GM19193 (cell line): Measurements from ENCODE around the gene THEM5.

ENCODE experiments used
- POLR2A ChIP-seq: IDR thresholded peaks from 4 replicates; pipeline ENCODE4 v1.6.1; 2011; ENCODE audit not compliant: insufficient read depth, insufficient read length; ENCODE audit errors: extremely low read depth

THEM5 gene

DNA sequence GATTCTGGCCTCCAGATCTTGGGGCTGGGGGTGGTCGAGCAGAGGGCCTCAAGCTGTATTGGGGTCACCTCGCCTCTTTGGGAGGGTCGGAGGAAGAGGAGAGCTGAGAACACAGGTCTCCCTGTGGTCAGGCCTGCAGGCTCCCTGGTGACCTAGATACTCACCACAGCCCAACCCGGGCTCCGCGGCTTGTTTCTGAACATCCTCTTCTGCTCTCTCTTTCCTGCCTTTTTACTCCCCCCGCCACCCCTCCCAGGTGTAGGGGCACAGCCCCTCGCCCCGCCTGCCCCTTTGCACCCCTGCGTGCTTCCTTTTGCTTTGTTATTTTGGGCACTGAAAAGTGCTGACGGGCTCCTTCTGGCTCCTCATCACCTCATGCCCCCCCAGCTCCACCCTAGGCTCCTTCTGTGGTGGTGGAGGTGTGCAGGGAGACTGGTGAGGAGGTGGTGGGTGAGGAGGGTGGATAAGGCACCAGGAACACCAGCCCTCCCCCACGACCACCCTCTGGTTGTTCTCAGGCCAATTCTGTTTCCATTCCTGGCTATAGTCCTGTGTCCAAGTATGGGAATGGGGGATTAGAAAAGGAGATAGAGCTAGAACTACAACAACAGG is 37.7 kb downstream of the THEM5 start:
- no peak for TF ChIP-seq POLR2A

DNA sequence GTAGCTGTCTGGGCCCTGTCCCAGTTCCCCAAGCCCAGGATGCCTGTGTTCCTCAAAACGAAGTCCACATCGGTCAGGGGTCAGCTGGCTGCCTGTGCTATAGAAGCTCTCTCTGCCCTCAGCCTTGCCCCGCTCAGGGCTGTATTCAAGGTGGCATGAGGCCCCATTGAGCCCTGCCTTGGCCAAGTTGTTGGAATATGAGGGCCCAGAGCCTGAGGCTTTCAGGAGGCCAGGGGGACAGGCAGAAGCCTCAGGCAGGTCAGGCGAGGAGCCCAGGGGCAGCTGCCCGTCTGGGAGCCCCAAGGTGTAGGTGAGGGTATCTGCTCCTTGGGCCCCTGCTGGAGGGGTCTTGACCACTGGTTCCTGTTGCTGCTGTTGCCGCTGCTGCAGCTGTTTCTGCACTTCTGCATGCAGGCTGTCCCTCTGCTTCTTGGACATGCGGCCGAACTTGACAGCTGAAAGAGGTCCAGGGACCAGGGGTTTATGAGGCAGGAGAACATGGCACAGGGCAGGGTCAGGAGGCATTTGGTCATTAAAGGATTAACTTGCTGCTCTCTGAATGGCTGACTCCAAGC is 38.5 kb downstream of the THEM5 start:
- TF ChIP-seq POLR2A: no peak

DNA sequence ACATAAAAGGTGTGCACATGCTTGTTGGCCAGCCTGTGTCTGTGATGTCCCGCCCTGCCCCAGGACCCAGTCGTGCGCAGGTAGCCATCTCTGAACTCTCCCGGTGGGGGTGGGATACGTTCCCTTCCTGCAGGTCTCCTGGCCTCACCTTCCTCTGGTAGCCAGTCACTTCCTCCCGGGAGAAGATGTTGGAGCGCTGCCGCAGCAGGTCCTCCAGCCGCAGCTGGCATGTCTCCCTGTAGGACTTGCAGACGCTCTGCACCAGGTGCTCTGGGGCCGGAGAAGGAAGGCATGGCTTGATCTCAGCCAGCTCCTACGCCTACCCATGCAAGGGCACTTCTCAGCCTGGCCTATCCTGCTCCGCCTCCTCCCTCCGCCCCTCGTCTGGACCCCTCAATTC is 39.1 kb downstream of the THEM5 start:
- no peak for TF ChIP-seq POLR2A

DNA sequence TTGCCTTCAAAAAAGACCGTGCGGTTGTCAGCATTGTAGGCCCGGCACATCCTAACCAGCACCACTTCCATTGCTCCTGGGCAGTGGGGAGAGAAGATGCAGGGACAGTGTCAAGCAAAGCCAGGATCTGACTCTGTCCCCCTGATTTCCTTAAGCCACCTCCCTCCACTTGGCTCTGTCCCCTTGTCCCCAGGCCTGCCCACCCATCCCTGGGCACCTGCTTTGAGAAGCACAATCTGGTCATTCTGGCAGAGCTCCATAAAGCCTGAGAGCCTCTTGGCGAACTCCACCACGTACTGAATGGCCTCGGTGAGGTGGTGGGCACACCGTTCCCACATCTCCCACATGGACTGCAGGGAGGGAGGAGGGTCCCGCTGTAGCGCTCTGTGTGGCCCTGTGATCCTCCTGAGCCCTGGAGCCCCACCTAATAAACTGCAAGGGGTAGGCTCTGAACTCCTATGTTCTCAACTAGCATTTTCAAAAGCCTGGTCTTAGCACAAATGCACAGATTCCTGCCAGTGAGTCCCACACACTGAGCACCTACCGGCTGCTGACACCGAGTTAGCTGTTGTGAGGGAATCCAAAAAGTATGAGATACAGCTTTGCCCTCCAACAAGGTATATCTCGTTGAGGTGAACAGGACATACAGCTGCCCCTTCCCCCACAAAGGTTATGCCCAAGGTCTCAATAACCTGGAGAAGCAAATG is 40.1 kb downstream of the THEM5 start:
- TF ChIP-seq POLR2A: no peak

DNA sequence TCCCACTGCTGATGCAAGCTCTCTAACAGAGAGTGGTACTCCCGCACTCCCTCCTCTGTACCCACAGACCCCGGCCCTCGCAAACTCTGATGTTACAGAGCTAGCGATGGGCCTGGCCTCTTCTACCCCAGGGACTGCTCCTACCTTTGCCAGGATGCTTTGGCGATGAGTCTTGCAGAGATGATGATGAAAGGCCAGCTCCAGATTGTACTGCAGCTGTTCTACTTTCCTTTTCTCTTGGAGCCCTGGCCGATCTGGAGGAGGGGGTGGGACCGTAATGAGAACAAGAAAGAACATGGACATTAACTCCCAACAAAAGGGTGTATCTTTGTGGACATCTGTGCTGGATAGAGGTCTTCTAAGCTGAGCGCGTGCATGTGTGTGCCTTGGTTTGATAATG is 42.3 kb downstream of the THEM5 start:
- no peak for TF ChIP-seq POLR2A

DNA sequence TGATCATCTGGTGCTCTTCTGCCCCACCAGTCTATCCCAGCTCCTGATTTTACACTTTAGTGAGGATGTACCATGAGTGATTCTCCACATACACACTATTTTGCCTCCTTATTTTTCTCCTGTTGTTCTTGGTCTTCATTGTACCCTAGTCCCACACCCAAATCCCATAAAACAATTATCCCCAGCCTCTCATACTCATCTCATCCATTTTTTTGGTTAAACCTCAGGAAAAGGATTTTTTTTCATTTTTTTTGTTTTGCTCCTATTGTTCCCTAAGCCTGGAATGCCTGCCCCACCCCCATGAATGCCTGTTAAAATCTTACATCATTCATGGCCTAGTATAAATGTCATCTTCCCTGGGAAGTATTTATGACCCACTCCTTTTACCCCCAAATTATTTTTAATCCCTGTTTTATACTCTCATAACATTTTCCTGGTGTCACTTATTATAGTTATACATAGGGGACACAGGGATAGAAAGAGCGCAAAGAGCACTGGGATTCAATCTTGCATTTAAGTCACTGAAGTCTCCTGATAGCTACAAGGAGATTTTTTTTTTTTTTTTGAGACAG is 43.4 kb downstream of the THEM5 start:
- TF ChIP-seq POLR2A: no peak

DNA sequence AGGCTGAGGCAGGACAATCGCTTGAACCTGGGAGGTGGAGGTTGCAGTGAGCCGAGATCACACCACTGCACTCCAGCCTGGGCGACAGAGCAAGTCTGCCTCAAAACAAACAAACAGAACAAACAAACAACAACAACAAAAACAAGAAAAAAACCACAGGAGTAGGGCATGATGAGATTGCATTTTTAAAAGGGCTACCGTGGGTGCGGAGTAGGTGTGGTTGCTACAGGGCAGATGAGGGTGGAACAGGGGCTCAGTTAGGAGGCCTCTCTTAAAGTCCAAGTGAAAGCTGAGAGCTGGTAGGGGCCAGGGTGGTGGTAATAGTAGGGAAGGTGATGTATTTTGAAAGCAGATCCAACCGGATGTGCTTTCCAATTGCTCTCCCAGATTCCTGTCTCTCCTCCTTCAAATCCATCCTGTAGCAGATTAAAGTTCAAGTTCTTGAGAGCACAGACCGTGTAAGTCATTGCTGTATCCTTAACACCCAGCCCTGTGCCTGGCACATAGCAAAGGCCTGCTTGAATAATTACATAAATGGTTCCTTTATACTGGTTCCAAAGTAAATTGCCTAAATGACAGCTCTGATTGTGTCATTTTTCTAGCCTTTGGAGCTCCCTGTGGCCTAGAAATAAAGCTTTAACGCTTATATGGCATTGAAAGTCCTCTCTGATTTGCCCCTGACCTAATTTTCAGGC is 44.1 kb downstream of the THEM5 start:
- TF ChIP-seq POLR2A: no peak

DNA sequence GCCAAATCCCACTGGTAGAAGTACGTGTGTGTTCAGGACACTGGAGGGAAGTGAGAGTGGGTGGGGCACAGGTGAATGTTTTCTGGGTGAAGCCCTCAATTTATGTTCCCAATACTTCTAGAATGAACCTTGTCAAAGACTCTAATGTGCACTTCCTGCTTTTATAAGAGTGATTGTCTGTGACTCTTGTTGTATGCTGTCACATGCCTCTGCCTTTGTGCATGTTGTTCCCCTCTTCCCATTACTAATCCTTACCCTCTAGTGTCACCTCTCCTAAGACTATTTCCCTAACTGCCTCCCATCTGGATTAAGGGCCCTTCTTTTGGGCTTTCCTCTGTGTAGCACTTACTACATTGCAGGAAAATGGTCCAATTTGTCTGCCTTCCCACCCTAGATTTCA is 45.7 kb downstream of the THEM5 start:
- no peak for TF ChIP-seq POLR2A

DNA sequence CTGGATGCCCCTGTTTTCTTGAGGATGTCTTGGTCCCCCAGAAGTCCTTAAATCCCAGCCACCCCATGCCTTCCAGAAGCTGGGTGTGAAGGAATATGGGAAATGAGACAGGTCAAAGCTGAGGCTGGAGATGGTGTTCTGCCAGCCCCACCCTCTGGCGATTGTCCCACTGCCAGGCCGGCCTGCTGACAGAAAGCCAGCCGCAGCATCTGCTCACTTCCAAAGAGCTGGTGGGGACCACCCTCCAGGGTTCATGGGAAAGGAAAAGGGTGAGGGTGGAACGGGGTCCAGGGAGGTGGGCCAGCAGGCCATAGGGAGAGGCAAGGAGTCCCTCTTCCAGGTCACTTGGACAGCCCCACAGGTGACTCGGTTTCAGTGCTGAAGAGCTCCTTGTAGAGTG is 46.4 kb downstream of the THEM5 start:
- TF ChIP-seq POLR2A: no peak

DNA sequence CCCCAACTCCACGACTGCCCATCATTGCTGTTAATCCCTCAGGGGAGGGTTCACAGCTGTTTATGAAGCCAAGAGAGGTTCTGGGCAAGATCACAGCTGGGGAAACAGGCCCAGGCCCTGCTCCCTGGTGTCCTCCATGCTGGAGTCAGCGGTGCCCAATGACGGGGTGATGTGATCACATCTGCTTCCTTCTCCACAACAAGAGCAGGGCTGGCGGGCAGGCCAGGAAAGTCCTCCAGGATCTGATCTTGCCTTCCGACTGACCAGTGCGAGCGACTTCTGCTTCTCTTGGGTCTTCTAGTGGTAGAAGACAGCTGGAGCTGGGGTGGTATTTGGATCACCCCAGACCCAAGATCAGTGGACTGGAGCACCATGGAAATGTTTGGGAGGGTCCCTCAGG is 47.3 kb downstream of the THEM5 start:
- TF ChIP-seq POLR2A: no peak

DNA sequence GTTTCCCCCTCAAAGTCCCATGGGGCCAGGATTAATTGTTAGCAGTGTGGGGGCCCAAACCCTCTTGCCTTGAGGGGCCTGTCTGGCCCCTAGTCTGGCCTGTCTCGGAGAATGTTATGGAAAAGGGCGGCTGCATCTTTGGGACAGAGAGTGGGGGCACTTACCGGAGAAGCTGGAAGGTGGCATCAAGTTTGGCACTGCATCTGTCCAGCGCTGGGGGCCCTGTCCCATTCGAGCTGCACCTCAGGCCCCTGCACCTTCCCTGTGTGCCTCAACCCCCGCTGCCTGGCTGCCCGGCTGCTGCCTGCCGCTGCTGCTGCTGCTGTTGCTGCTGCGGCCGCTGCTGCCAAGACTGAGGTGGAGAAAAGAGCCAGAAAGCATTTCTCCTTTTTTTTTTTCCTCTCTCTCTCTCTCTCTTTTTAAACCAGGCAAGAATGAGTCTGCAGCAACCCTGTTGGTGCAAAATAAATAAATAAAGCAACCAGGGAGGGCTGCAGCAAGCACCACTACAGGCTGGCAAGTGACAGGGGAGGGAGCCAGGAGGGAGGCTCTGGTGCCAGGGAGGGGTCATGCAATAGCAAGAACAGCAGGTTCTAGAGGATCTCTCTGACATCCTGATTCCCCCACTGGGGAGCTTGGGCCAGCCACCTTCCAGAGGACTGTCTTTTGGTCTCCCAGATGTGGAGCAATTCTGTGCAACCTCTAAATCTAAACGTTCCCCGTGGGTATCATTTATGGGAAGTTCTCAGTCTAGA is 48.3 kb downstream of the THEM5 start, which contains the start of gene LINGO4:
Gene LINGO4 (minus strand): TSS at position 354 of the 755 bp plus-strand sequence. CDS start 2,715 bp downstream, outside the sequence.
- TF ChIP-seq POLR2A: no peak

DNA sequence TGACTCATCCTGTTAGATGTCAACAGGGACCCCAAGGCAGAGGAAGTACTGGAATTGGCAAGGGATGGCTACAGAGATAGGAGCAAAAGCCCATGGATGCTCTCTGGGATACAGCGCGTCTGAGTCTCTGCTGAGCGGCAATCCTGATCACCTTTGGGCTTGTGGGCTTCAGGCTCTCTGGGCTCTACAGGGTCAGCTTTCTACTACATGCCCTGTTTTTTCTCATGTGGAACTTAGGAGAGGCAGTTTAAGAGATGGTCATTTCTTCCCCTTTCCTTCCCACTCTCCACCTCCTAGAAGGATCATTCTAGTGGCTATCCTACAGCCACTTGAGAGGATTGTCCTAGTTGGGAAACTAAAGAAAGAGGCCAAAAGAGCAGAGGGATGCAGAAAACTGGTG is 49.6 kb downstream of the THEM5 start:
- TF ChIP-seq POLR2A: no peak

DNA sequence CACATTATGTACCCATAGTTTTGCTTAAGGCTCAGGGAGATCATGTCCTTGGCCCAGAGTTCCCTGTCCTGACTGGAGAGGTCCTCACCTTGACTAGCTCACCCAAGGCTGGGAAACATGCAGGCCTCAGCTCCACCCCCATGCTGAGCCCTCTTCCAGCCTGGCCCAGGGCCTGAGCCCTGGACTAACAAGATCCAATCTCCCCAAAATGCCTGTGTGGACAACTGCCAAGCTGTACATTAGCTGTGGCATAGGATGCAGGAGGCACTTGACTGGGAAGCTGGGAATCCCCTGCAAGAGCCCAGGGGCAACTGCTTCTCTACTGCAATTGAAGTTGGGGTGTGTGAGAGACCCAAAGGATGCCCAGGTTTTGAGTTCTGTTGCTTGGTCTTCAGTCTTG is 50.3 kb downstream of the THEM5 start:
- no peak for TF ChIP-seq POLR2A

DNA sequence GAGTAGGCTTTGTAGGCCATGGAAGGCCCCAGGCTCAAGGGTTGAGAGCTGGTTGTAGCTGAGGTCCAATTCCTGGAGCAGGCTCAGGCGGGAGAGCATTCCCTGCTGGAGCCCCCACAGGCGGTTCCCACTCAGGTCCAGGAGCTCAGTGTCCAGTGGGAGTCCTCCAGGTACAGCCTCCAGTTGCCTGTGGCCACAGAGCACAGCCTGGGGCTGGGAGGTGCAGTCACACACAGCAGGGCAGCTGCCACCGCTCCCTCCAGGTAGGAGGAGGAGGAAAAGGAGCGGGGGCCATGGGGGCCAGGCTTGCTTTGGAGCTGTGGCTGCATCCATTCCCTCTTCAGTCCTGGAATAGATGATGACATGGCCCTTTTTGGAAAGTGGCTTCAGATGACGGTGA is 51.1 kb downstream of the THEM5 start:
- TF ChIP-seq POLR2A: no peak

DNA sequence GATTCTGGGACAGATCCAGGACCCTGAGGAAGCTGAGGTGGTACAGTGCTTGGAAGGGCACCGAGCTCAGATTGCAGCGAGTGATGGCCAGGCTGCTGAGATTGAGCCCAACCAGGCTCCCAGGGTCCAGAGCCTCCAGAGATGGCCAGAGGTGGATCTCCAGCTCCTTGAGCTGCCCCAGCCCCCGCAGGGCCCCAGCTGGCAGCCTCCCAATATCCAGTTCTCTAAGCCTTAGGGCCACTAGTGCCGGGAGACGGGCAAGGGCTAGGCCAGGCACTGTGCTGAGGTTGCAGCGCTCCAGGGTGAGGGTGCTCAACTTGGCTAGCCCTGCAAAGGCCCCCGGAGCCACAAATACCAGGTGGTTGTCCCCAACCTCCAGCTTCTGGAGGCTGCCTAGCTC is 51.7 kb downstream of the THEM5 start:
- no peak for TF ChIP-seq POLR2A

DNA sequence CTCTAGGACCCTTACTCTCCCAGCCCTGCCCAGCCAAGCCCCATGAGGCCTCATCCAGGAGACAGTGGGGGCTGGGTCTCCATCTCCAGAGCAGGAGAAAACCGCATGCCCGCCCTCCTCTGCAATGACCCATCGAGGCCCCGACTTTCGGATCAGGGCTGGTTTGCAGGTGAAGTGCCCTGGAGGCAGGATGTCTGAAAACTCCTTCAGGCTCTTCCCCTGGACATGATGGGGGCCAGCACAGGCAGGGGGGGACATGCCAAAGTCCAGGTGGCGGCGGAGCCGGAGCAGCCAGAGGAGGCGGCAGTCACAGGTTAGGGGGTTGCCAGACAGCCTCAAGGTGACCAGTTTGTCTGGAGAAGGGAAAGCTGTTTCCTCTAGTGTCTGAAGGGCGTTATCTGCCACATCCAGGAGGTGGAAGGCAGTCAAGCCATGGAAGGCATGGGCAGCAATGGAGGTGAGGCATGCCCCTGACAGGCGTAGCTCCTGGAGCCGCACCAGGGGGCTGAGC is 52.1 kb downstream of the THEM5 start:
- TF ChIP-seq POLR2A: no peak
